ENCODE data around the gene TRPV3.

TRPV3 gene

GRCh38 chr17:3502466-3502865 lies 55.1 kb downstream of the TRPV3 start:
- H4K20me1 ChIP-seq (ENCODE audit: control insufficient read depth, insufficient read depth, low read depth, low read length): no peaks in the 10 kb centered on the region
- H3K79me2 ChIP-seq (ENCODE audit: control insufficient read depth, low read length): no peaks in the 10 kb centered on the region
- 0 out of 2 replicates have a peak, but pooled peaks cover 3% of the 10 kb centered on the region for H3K27me3 ChIP-seq (ENCODE audit: control insufficient read depth, low read length)
- no peaks in the 10 kb centered on the region for H3F3A ChIP-seq (ENCODE audit: control insufficient read depth, insufficient read depth)
- TF ChIP-seq CTCF (IDR thresholded peaks at IDR 0.05; ENCODE audit: low read depth, low read length, poor library complexity, severe bottlenecking) (no peak), EZH2phosphoT487 (IDR thresholded peaks at IDR 0.05; ENCODE audit: borderline replicate concordance, low read length) (no peak)
- no peaks in the 10 kb centered on the region for H3K9me2 ChIP-seq (replicated peaks; ENCODE audit: control insufficient read depth, low read length)
- no peak overlapping the region for H3K4me2 ChIP-seq (ENCODE audit: low read length)
- H3K4me3 ChIP-seq (ENCODE audit: low read length): no peak overlapping the region
- H3K4me1 ChIP-seq (ENCODE audit: control insufficient read depth, low read length): no peaks in the 10 kb centered on the region
- no peak overlapping the region for H3K27ac ChIP-seq (ENCODE audit: low read depth, low read length)
- H3K9me3 ChIP-seq (ENCODE audit: control insufficient read depth, insufficient read depth, low read length): no peaks in the 10 kb centered on the region
- H3K36me3 ChIP-seq (ENCODE audit: control insufficient read depth, low read length): no peaks in the 10 kb centered on the region

- Histone ChIP-seq H3K79me2 (ENCODE audit: control insufficient read depth, low read length) (no peaks in the 10 kb centered on the region), H3K4me2 (ENCODE audit: low read length) (no peak overlapping the region)
- TF ChIP-seq CTCF (IDR thresholded peaks at IDR 0.05; ENCODE audit: low read depth, low read length, poor library complexity, severe bottlenecking) (no peak), EZH2phosphoT487 (IDR thresholded peaks at IDR 0.05; ENCODE audit: borderline replicate concordance, low read length) (no peak)
Measured at GRCh38 chr17:3501344-3501743, 56.3 kb downstream of the TRPV3 start.

GRCh38 chr17:3497101-3497500 lies 60.5 kb downstream of the TRPV3 start:
- Histone ChIP-seq H3K4me2 (ENCODE audit: low read length) (no peak overlapping the region), H3K9me2 (replicated peaks; ENCODE audit: control insufficient read depth, low read length) (no peaks in the 10 kb centered on the region), H4K20me1 (ENCODE audit: control insufficient read depth, insufficient read depth, low read depth, low read length) (no peaks in the 10 kb centered on the region), H3K9me3 (ENCODE audit: control insufficient read depth, insufficient read depth, low read length) (no peaks in the 10 kb centered on the region), H3K36me3 (ENCODE audit: control insufficient read depth, low read length) (no peaks in the 10 kb centered on the region), H3K4me1 (ENCODE audit: control insufficient read depth, low read length) (no peaks in the 10 kb centered on the region), H3K27ac (ENCODE audit: low read depth, low read length) (no peak overlapping the region), H3K4me3 (ENCODE audit: low read length) (no peak overlapping the region), H3K27me3 (ENCODE audit: control insufficient read depth, low read length) (0 out of 2 replicates have a peak, but pooled peaks cover 3% of the 10 kb centered on the region), H3K79me2 (ENCODE audit: control insufficient read depth, low read length) (no peaks in the 10 kb centered on the region), H3F3A (ENCODE audit: control insufficient read depth, insufficient read depth) (no peaks in the 10 kb centered on the region)
- TF ChIP-seq CTCF (IDR thresholded peaks at IDR 0.05; ENCODE audit: low read depth, low read length, poor library complexity, severe bottlenecking): no peak
- no peak for TF ChIP-seq EZH2phosphoT487 (IDR thresholded peaks at IDR 0.05; ENCODE audit: borderline replicate concordance, low read length)

More at GRCh38 chr17:3501344-3501743, 56.3 kb downstream of the TRPV3 start:
- Histone ChIP-seq H3F3A (ENCODE audit: control insufficient read depth, insufficient read depth) (no peaks in the 10 kb centered on the region), H3K27ac (ENCODE audit: low read depth, low read length) (no peak overlapping the region), H4K20me1 (ENCODE audit: control insufficient read depth, insufficient read depth, low read depth, low read length) (no peaks in the 10 kb centered on the region), H3K4me3 (ENCODE audit: low read length) (no peak overlapping the region), H3K9me2 (replicated peaks; ENCODE audit: control insufficient read depth, low read length) (no peaks in the 10 kb centered on the region), H3K9me3 (ENCODE audit: control insufficient read depth, insufficient read depth, low read length) (no peaks in the 10 kb centered on the region), H3K4me1 (ENCODE audit: control insufficient read depth, low read length) (no peaks in the 10 kb centered on the region), H3K36me3 (ENCODE audit: control insufficient read depth, low read length) (no peaks in the 10 kb centered on the region), H3K27me3 (ENCODE audit: control insufficient read depth, low read length) (0 out of 2 replicates have a peak, but pooled peaks cover 3% of the 10 kb centered on the region)
